Upper lobe of left lung (tissue), 6 donors: ENCODE measurements around the gene ZNF600. TPM values are rescaled to one million over a fixed set of nuclear protein-coding genes. Genes with fewer than 3 reads are reported as not detected.
"Not testable (repeated sequence)": the region's sequence is repeated elsewhere in the genome, so short reads cannot be mapped to it uniquely, and the experiment has no call there.

ENCODE experiments used
- ATAC-seq, 2 donors: fragments of 200-7000 bp; cut with Tn5 transposase; one replicate each; pipeline ENCODE4 v1.9.1; 2022; ENCODE audit warnings: mild to moderate bottlenecking in 2 of 2, moderate library complexity in 2 of 2; ENCODE audit not compliant: low FRiP score in 2 of 2
- DNase-seq, 2 donors: peaks; one replicate each; pipeline ENCODE4 v3.0.0-alpha.2; 2019 to 2020
- H3K27ac ChIP-seq, 4 donors: fragments of 200-600 bp; sonication (generic); one replicate each; pipeline ENCODE4 v1.5.1; 2016 to 2019
- H3K27me3 ChIP-seq, 4 donors: fragments of 200-600 bp; sonication (generic); one replicate each; pipeline ENCODE4 v1.5.1; 2017 to 2019
- H3K36me3 ChIP-seq, 4 donors: fragments of 200-600 bp; sonication (generic); one replicate each; pipeline ENCODE4 v1.5.1; 2016 to 2019
- H3K4me1 ChIP-seq, 4 donors: fragments of 200-600 bp; sonication (generic); one replicate each; pipeline ENCODE4 v1.5.1; 2018 to 2019
- H3K4me3 ChIP-seq, 4 donors: fragments of 200-600 bp; sonication (generic); one replicate each; pipeline ENCODE4 v1.5.1; 2017 to 2019; ENCODE audit warnings: mild to moderate bottlenecking in 2 of 4, moderate library complexity in 1 of 4
- H3K9me3 ChIP-seq, 4 donors: fragments of 200-600 bp; sonication (generic); one replicate each; pipeline ENCODE4 v1.5.1; 2018 to 2019
- CTCF ChIP-seq, 6 experiments: fragments of 450-650 bp in 4 of 6; fragments of 200-600 bp in 2 of 6; sonication (generic) in 2 of 6; IDR thresholded peaks; one replicate each; pipeline ENCODE4 v1.5.1; 2016 to 2019; ENCODE audit warnings: antibody characterized with exemption in 6 of 6
- EP300 ChIP-seq, 4 donors: sonication (generic); formaldehyde crosslinking; IDR thresholded peaks; one replicate each; pipeline ENCODE4 v1.5.1; 2017; ENCODE audit warnings: antibody characterized with exemption in 4 of 4, control low read depth in 2 of 4
- POLR2A ChIP-seq, 4 donors: fragments of 450-650 bp; IDR thresholded peaks; one replicate each; pipeline ENCODE4 v1.5.1; 2016 to 2017; ENCODE audit warnings: antibody characterized with exemption in 4 of 4, mild to moderate bottlenecking in 2 of 4
- POLR2AphosphoS5 ChIP-seq, 2 donors: sonication (generic); formaldehyde crosslinking; IDR thresholded peaks; one replicate each; pipeline ENCODE4 v1.5.1; 2017; ENCODE audit warnings: antibody characterized with exemption in 2 of 2
- WGBS, 2 donors: methylation state at CpG; one replicate each; pipeline ENCODE4 v1.1.5; 2017 to 2018; 5-methylcytosine and 5-hydroxymethylcytosine counted together
- total RNA-seq, 6 donors: library from RNA; depleted of rRNA in 4 of 6; stranded (reverse); fragments of >200 nt in 4 of 6; gene quantifications; one replicate each; pipeline versions ENCODE4 v1.1.0 to v1.2.1, GENCODE V29; 2016 to 2021
- donor health status: DM: no; HTN: no; CAD: no; lungs with moderate emphysema.
- donor health status: DM: no; HTN: yes; CAD: no; lungs with severe emphysema.

ZNF600 gene
- total RNA-seq, 6 donors from 2014 or later, result 9.4 to 68.1 (median 11.1) TPM

GRCh38 chr19:52786078-52786463 lies 520 bp downstream of the ZNF600 start:
- Histone ChIP-seq H3K27me3 (no peaks in the 10 kb centered on the region), H3K9me3 (no peaks in the 10 kb centered on the region), H3K36me3 (peaks cover 0 to 6% (median 0%) of the 10 kb centered on the region in 4 donors), H3K4me3 (peak overlapping the region; percentile 56 to 90 (median 72)), H3K4me1 (peaks cover 5 to 18% (median 7%) of the 10 kb centered on the region in 4 donors), H3K27ac (peak overlapping the region; percentile 71 to 85 (median 78))
- TF ChIP-seq CTCF (IDR thresholded peaks at IDR 0.05) (no peak), EP300 (IDR thresholded peaks at IDR 0.05) (no peak), POLR2A (IDR thresholded peaks at IDR 0.05) (no peak), POLR2AphosphoS5 (IDR thresholded peaks at IDR 0.05) (no peak)
- 5 to 6% methylated on average over 23 of the region's 23 CpGs for WGBS, 2 donors
- peak in 1 of 2 donors; percentile 85 for DNase-seq
- peak; percentile 49 to 61 for ATAC-seq

- Histone ChIP-seq H3K36me3 (peaks cover 0 to 7% (median 0%) of the 10 kb centered on the region in 4 donors), H3K27ac (peak overlapping the region in 1 of 4 donors; percentile 75), H3K9me3 (no peaks in the 10 kb centered on the region), H3K27me3 (no peaks in the 10 kb centered on the region), H3K4me3 (peak overlapping the region in 2 of 4 donors; percentile 80 to 90), H3K4me1 (peaks cover 5 to 18% (median 7%) of the 10 kb centered on the region in 4 donors)
- TF ChIP-seq EP300 (IDR thresholded peaks at IDR 0.05) (no peak), CTCF (IDR thresholded peaks at IDR 0.05) (no peak), POLR2A (IDR thresholded peaks at IDR 0.05) (no peak), POLR2AphosphoS5 (IDR thresholded peaks at IDR 0.05) (no peak)
- ATAC-seq, result no peak
- WGBS, 2 donors, result 87 to 93% methylated on average over 3 of the region's 3 CpGs
- DNase-seq, result no peak
These were observed 1.1 kb downstream of the ZNF600 start for GRCh38 chr19:52785506-52785905.

GRCh38 chr19:52782864-52783263 lies 3.7 kb downstream of the ZNF600 start:
- H3K27ac ChIP-seq, H3K9me3 ChIP-seq, DNase-seq, H3K27me3 ChIP-seq, H3K4me3 ChIP-seq, ATAC-seq: not testable (repeated sequence)
- 83 to 92% methylated on average over 1 to 2 of the region's 2 CpGs for WGBS, 2 donors
- H3K36me3 ChIP-seq, result peaks cover 0 to 20% (median 4%) of the 10 kb centered on the region in 4 donors
- peaks cover 5 to 18% (median 7%) of the 10 kb centered on the region in 4 donors for H3K4me1 ChIP-seq

- Histone ChIP-seq H3K9me3 (no peaks in the 10 kb centered on the region), H3K36me3 (peaks cover 0 to 46% (median 8%) of the 10 kb centered on the region in 4 donors), H3K27me3 (no peaks in the 10 kb centered on the region), H3K27ac (no peak overlapping the region), H3K4me1 (no peaks in the 10 kb centered on the region), H3K4me3 (no peak overlapping the region)
- no peak for DNase-seq
- TF ChIP-seq CTCF (IDR thresholded peaks at IDR 0.05), result no peak
- TF ChIP-seq EP300 (IDR thresholded peaks at IDR 0.05), result no peak
- TF ChIP-seq POLR2A (IDR thresholded peaks at IDR 0.05), result no peak
- no peak for TF ChIP-seq POLR2AphosphoS5 (IDR thresholded peaks at IDR 0.05)
- 52 to 80% methylated on average over 3 of the region's 3 CpGs for WGBS, 2 donors
- no peak for ATAC-seq
These were observed 7.8 kb downstream of the ZNF600 start for GRCh38 chr19:52778811-52779210.

- not testable (repeated sequence) for H3K9me3 ChIP-seq, H3K27ac ChIP-seq, DNase-seq, H3K36me3 ChIP-seq, H3K4me1 ChIP-seq, H3K4me3 ChIP-seq, H3K27me3 ChIP-seq, ATAC-seq
- WGBS, 2 donors, result 88 to 100% methylated on average over 2 of the region's 2 CpGs
These were observed 30.1 kb downstream of the ZNF600 start for GRCh38 chr19:52756447-52756846.

- DNase-seq (no peak), ATAC-seq (no peak)
- no peaks in the 10 kb centered on the region for H3K36me3 ChIP-seq
- WGBS, 2 donors, result 62 to 65% methylated on average over 4 of the region's 4 CpGs
- TF ChIP-seq POLR2A (IDR thresholded peaks at IDR 0.05) (no peak), CTCF (IDR thresholded peaks at IDR 0.05) (no peak), POLR2AphosphoS5 (IDR thresholded peaks at IDR 0.05) (no peak), EP300 (IDR thresholded peaks at IDR 0.05) (no peak)
- H3K27ac ChIP-seq, result no peak overlapping the region
- H3K9me3 ChIP-seq, result no peaks in the 10 kb centered on the region
- no peak overlapping the region for H3K4me3 ChIP-seq
- no peaks in the 10 kb centered on the region for H3K27me3 ChIP-seq
- no peaks in the 10 kb centered on the region for H3K4me1 ChIP-seq
These were observed 36.8 kb downstream of the ZNF600 start for GRCh38 chr19:52749780-52750179.
